Urothelium cell line (cell line): ENCODE results near the gene SLC35E3.
"Not testable (repeated sequence)": the region's sequence is repeated elsewhere in the genome, so short reads cannot be mapped to it uniquely, and the experiment has no call there.

Experiments
- DNase-seq: peaks from one replicate; pipeline ENCODE4 v3.0.0; 2011; ENCODE audit warnings: low spot score, mixed read lengths
- FAIRE-seq: peaks from 2 replicates; lab custom pipeline; 2011; peaks lifted over from hg19 to GRCh38; lab: Jason Lieb, UNC

SLC35E3 gene

GRCh38 chr12:68793436-68793835, 47.5 kb downstream of the SLC35E3 start:
- no peak for FAIRE-seq
- DNase-seq: no peak

GRCh38 chr12:68793975-68794652, 48.1 kb downstream of the SLC35E3 start:
- no peak for DNase-seq
- no peak for FAIRE-seq

GRCh38 chr12:68794653-68795251, 48.8 kb downstream of the SLC35E3 start:
- DNase-seq: no peak
- FAIRE-seq: no peak

- DNase-seq (no peak), FAIRE-seq (no peak)
These were observed 50.4 kb downstream of the SLC35E3 start for GRCh38 chr12:68796399-68796798.

- DNase-seq (no peak), FAIRE-seq (no peak)
These were observed 52.9 kb downstream of the SLC35E3 start for GRCh38 chr12:68798882-68799234.

- DNase-seq (no peak), FAIRE-seq (no peak)
These were observed 54.3 kb downstream of the SLC35E3 start for GRCh38 chr12:68800294-68800693.

- FAIRE-seq, DNase-seq: not testable (repeated sequence)
These were observed 55.1 kb downstream of the SLC35E3 start for GRCh38 chr12:68801124-68801523.

GRCh38 chr12:68802372-68802745, 56.4 kb downstream of the SLC35E3 start:
- FAIRE-seq, DNase-seq: not testable (repeated sequence)

- not testable (repeated sequence) for DNase-seq, FAIRE-seq
These were observed 57.1 kb downstream of the SLC35E3 start for GRCh38 chr12:68802911-68803651.

GRCh38 chr12:68803948-68804656, 58.1 kb downstream of the SLC35E3 start:
- DNase-seq: no peak
- no peak for FAIRE-seq

GRCh38 chr12:68804657-68805591, 58.9 kb downstream of the SLC35E3 start:
- DNase-seq (no peak), FAIRE-seq (no peak)

GRCh38 chr12:68805592-68806120, 59.7 kb downstream of the SLC35E3 start:
- DNase-seq (no peak), FAIRE-seq (no peak)

- DNase-seq: no peak
- no peak for FAIRE-seq
These were observed 60.7 kb downstream of the SLC35E3 start for GRCh38 chr12:68806488-68807237.

GRCh38 chr12:68807274-68807575, 61.2 kb downstream of the SLC35E3 start:
- FAIRE-seq, DNase-seq: not testable (repeated sequence)

GRCh38 chr12:68807576-68808387, 61.8 kb downstream of the SLC35E3 start, which contains the start of gene MDM2:
MDM2 (plus strand) TSS chr12:68808177; CDS start chr12:68808478, 301 bp downstream.
- FAIRE-seq (peak; percentile 17), DNase-seq (peak; percentile 91)

- no peak for FAIRE-seq
These were observed 62.6 kb downstream of the SLC35E3 start for GRCh38 chr12:68808388-68809189.

GRCh38 chr12:68809190-68810026, 63.4 kb downstream of the SLC35E3 start:
- no peak for FAIRE-seq
- DNase-seq: no peak

More at GRCh38 chr12:68808388-68809189, 62.6 kb downstream of the SLC35E3 start:
- DNase-seq: peak; percentile 78
